HepG2 (cell line): Measurements from ENCODE around the gene MAN1C1. TPM values are rescaled to one million over a fixed set of nuclear protein-coding genes. Genes with fewer than 3 reads are reported as not detected.

Experiments used
- ATAC-seq: fragments of 200-7000 bp; cut with Tn5 transposase; 3 replicates; pipeline ENCODE4 v1.9.1; 2020; ENCODE audit warnings: mild to moderate bottlenecking, moderate library complexity
- BruUV-seq: library from RNA; stranded (reverse); fragments of 400-500 nt; replicated peaks from 2 replicates; lab custom pipeline; 2021; lab: Mats Ljungman, UMichigan
- CTCF ChIA-PET: fragments of 300-600 bp; formaldehyde crosslinking; extraction: SDS; loops from one replicate; lab custom pipeline; 2021; ENCODE audit warnings: low total read pairs, inconsistent platforms, low intra/inter-chr PET ratio; lab: Yijun Ruan, JAX
- POLR2A ChIA-PET: fragments of 350-600 bp; sonication (Branson Sonifier 250); formaldehyde crosslinking; loops from one replicate; lab custom pipeline; 2020; ENCODE audit warnings: antibody characterized with exemption, inconsistent platforms; lab: Yijun Ruan, JAX
- DNase-seq: peaks from one replicate; pipeline ENCODE4 v3.0.0-alpha.2; 2015; ENCODE audit warnings: low spot score
- FAIRE-seq: peaks from 3 replicates; lab custom pipeline; 2011; peaks lifted over from hg19 to GRCh38; lab: Jason Lieb, UNC
- H2AFZ ChIP-seq: one replicate; pipeline ENCODE4 v1.6.1; 2011; ENCODE audit warnings: low read length, inconsistent platforms
- H3K27ac ChIP-seq: fragments of 300-600 bp; 3 replicates; pipeline ENCODE4 v1.8.0; 2011; ENCODE audit warnings: mixed run types, mild to moderate bottlenecking, mixed read lengths, low read length, inconsistent platforms; ENCODE audit not compliant: insufficient read depth; ENCODE audit errors: extremely low read length
- H3K27me3 ChIP-seq, 2 experiments: fragments of 200-600 bp in 1 of 2; 2 replicates in 1 of 2; 3 replicates in 1 of 2; pipeline versions ENCODE4 v1.6.0 to v1.8.0; 2011; ENCODE audit warnings: low read length in 2 of 2, mild to moderate bottlenecking in 2 of 2, moderate library complexity in 2 of 2, inconsistent platforms in 1 of 2; ENCODE audit not compliant: insufficient read depth in 2 of 2, control insufficient read depth in 1 of 2
- H3K36me3 ChIP-seq, 2 experiments: fragments of 200-600 bp in 1 of 2; replicated peaks in 1 of 2; 2 replicates in 1 of 2; 3 replicates in 1 of 2; pipeline versions ENCODE4 v1.5.1 to v1.8.0; 2011; ENCODE audit warnings: low read length in 2 of 2, inconsistent platforms in 1 of 2; ENCODE audit not compliant: insufficient read depth in 2 of 2, control insufficient read depth in 1 of 2
- H3K4me1 ChIP-seq: 2 replicates; pipeline ENCODE4 v1.5.1; 2012; ENCODE audit warnings: low read length, inconsistent platforms; ENCODE audit not compliant: insufficient read depth
- H3K4me2 ChIP-seq: 2 replicates; pipeline ENCODE4 v1.6.0; 2011; ENCODE audit warnings: low read depth, low read length, inconsistent platforms
- H3K4me3 ChIP-seq, 3 experiments: fragments of 200-600 bp in 1 of 3; sonication (generic), shearing (Covaris generic) in 1 of 3; replicated peaks in 1 of 3; 2 replicates each; pipeline ENCODE4 v1.5.1; 2011 to 2016; ENCODE audit warnings: low read length in 3 of 3, inconsistent platforms in 2 of 3, low read depth in 2 of 3, mild to moderate bottlenecking in 2 of 3, control low read depth in 1 of 3, mixed read lengths in 1 of 3; ENCODE audit not compliant: insufficient read depth in 1 of 3
- H3K79me2 ChIP-seq: one replicate; pipeline ENCODE4 v1.6.1; 2011; ENCODE audit warnings: low read length, inconsistent platforms; ENCODE audit not compliant: insufficient read depth
- H3K9ac ChIP-seq: 2 replicates; pipeline ENCODE4 v1.6.0; 2011; ENCODE audit warnings: mild to moderate bottlenecking, low read depth, low read length, inconsistent platforms; ENCODE audit not compliant: insufficient read depth
- H3K9me3 ChIP-seq: 2 replicates; pipeline ENCODE4 v1.5.1; 2012; ENCODE audit warnings: mild to moderate bottlenecking, low read length
- H4K20me1 ChIP-seq: 2 replicates; pipeline ENCODE4 v1.6.0; 2011; ENCODE audit warnings: inconsistent platforms, mild to moderate bottlenecking, low read length, moderate library complexity; ENCODE audit not compliant: insufficient read depth
- CBX1 ChIP-seq: IDR thresholded peaks from one replicate; pipeline ENCODE4 v1.6.1; 2016; ENCODE audit warnings: antibody characterized with exemption, low read depth
- KLF15 ChIP-seq: sonication (generic); formaldehyde crosslinking; IDR thresholded peaks from 2 replicates; pipeline ENCODE4 v1.8.1; 2023; ENCODE audit warnings: borderline replicate concordance, mild to moderate bottlenecking, inconsistent platforms, missing genetic modification reagents, mixed read lengths
- KLF16 ChIP-seq, 2 experiments: sonication (generic) in 1 of 2; formaldehyde crosslinking in 1 of 2; IDR thresholded peaks; 2 replicates each; pipeline versions ENCODE4 v1.6.1 to v1.8.0; 2016 to 2023; ENCODE audit warnings: missing genetic modification reagents in 2 of 2, missing compliant biosample characterization in 1 of 2
- MAFK ChIP-seq, 2 experiments: IDR thresholded peaks in 1 of 2; conservative IDR thresholded peaks in 1 of 2; 2 replicates each; pipeline ENCODE4 v1.6.1; 2011; ENCODE audit warnings: improper control_type of control experiment in 2 of 2, low read length in 2 of 2
- MBNL3 ChIP-seq: fragments of 250-450 bp; sonication (Bioruptor Pico); conservative IDR thresholded peaks from 2 replicates; pipeline ENCODE4 v1.8.0; 2022; ENCODE audit warnings: mild to moderate bottlenecking, inconsistent platforms
- MYC ChIP-seq: sonication (generic); formaldehyde crosslinking; IDR thresholded peaks from 2 replicates; pipeline ENCODE4 v1.9.0; 2021; ENCODE audit warnings: missing genetic modification reagents, borderline replicate concordance
- NFATC3 ChIP-seq: sonication (generic); formaldehyde crosslinking; IDR thresholded peaks from 2 replicates; pipeline ENCODE4 v1.5.1; 2020; ENCODE audit warnings: mild to moderate bottlenecking, missing genetic modification reagents
- POLR2AphosphoS2 ChIP-seq: IDR thresholded peaks from 2 replicates; pipeline ENCODE4 v1.6.1; 2011; ENCODE audit warnings: low read depth, low read length, improper control_type of control experiment
- SKI ChIP-seq: fragments of 450-650 bp; IDR thresholded peaks from one replicate; pipeline ENCODE4 v1.6.1; 2018; ENCODE audit warnings: mild to moderate bottlenecking; ENCODE audit not compliant: partially characterized antibody
- SNAI1 ChIP-seq: sonication (generic); formaldehyde crosslinking; IDR thresholded peaks from 2 replicates; pipeline ENCODE4 v1.5.0; 2020; ENCODE audit warnings: mild to moderate bottlenecking, missing genetic modification reagents, borderline replicate concordance
- THRA ChIP-seq: sonication (generic); formaldehyde crosslinking; IDR thresholded peaks from 2 replicates; pipeline ENCODE4 v1.4.0; 2020; ENCODE audit warnings: missing genetic modification reagents, borderline replicate concordance
- ZFX ChIP-seq: sonication (generic); formaldehyde crosslinking; IDR thresholded peaks from 2 replicates; pipeline ENCODE4 v1.4.0; 2020; ENCODE audit warnings: mild to moderate bottlenecking, low read depth, missing genetic modification reagents, moderate library complexity
- ZNF234 ChIP-seq: sonication (generic); formaldehyde crosslinking; conservative IDR thresholded peaks from 2 replicates; pipeline ENCODE4 v1.5.1; 2020; ENCODE audit warnings: mild to moderate bottlenecking, missing genetic modification reagents
- ZNF3 ChIP-seq: IDR thresholded peaks from 2 replicates; pipeline ENCODE4 v1.7.0; 2017; ENCODE audit warnings: inconsistent platforms
- ZNF44 ChIP-seq: sonication (generic); formaldehyde crosslinking; IDR thresholded peaks from 2 replicates; pipeline ENCODE4 v1.5.1; 2020; ENCODE audit warnings: mild to moderate bottlenecking, missing genetic modification reagents
- ZNF816 ChIP-seq: sonication (generic); formaldehyde crosslinking; IDR thresholded peaks from 2 replicates; pipeline ENCODE4 v1.8.0; 2022; ENCODE audit warnings: missing genetic modification reagents, mild to moderate bottlenecking, borderline replicate concordance
- WGBS: methylation state at CpG from one replicate; pipeline ENCODE4 v1.1.6; 2017; ENCODE audit warnings: low lambda C conversion rate; 5-methylcytosine and 5-hydroxymethylcytosine counted together
- in situ Hi-C: cut with HindIII; loops from 2 replicates; pipeline ENCODE4 v1.10.0; 2017; ENCODE audit warnings: low pct_unique_long_range_greater_than_20kb; ENCODE audit not compliant: extremely low pct_ligation_motif_present
- intact Hi-C: fragments of 100-400 bp; cut with micrococcal nuclease; formaldehyde crosslinking; loops from one replicate; pipeline ENCODE4 v1.10.0; 2022; ENCODE audit not compliant: unreplicated experiment
- polyA plus RNA-seq, 8 experiments: library from polyadenylated mRNA; depleted of rRNA in 3 of 8; stranded (reverse) in 7 of 8; unstranded in 1 of 8; fragments of >200 nt; fragmentation: Illumina TruSeq in 4 of 8; extraction: Trizol in 4 of 8; gene quantifications; 2 replicates each; pipeline versions ENCODE4 v1.2.1 to v1.2.3, GENCODE V29; 2011 to 2016; ENCODE audit warnings: low read depth in 4 of 8, missing spikeins in 1 of 8, mixed read lengths in 1 of 8; ENCODE audit not compliant: insufficient read depth in 1 of 8
- total RNA-seq, 5 experiments: library from RNA; depleted of rRNA; stranded (reverse); fragments of >200 nt; fragmentation: Illumina TruSeq; extraction: Trizol; gene quantifications; 2 replicates each; pipeline ENCODE4 v1.2.3, GENCODE V29; 2016; ENCODE audit warnings: low read depth in 1 of 5
- TF ChIP-seq, protein P1 (sequence below): sonication (generic); formaldehyde crosslinking; IDR thresholded peaks from 2 replicates; pipeline ENCODE4 v1.5.0; 2020; ENCODE audit warnings: missing genetic modification reagents

Gene MAN1C1
- total and polyA plus RNA-seq, 2 of the 13 experiments (the other 11 are each of a cell fraction or from before 2014, with no cell fraction given): 0.18 to 0.49 TPM

GRCh38 chr1:25641931-25642573 lies 25.5 kb downstream of the MAN1C1 start:
- TF ChIP-seq KLF15 (no peak), MAFK (conservative IDR thresholded peaks at IDR 0.05 in 1 of 2, IDR thresholded peaks at IDR 0.05 in 1 of 2; ENCODE audit: low read length in 2 of 2) (0 out of 4 replicates have a peak, but pooled peaks of 1 of the 2 experiments have one; percentile 4), POLR2AphosphoS2 (no peak)
- Histone ChIP-seq H3K9ac (no peak overlapping the region), H3K9me3 (no peaks in the 10 kb centered on the region), H3K4me3 (no peak overlapping the region), H3K27ac (no peak overlapping the region), H3K4me1 (no peaks in the 10 kb centered on the region), H4K20me1 (no peaks in the 10 kb centered on the region), H3K36me3 (no peaks in the 10 kb centered on the region), H3K4me2 (no peak overlapping the region), H3K79me2 (no peaks in the 10 kb centered on the region), H2AFZ (no peak overlapping the region), H3K27me3 (peaks cover 1 to 30% of the 10 kb centered on the region in 2 experiments; a peak in 3 of 5 replicates)
- ChIA-PET POLR2A (no interaction called here), CTCF (no interaction called here)
- intact Hi-C loops: no loop called here
- ATAC-seq (no peak), DNase-seq (no peak), FAIRE-seq (no peak)
- no TSS peak for BruUV-seq
- in situ Hi-C loops: no loop called here
- WGBS: 18% methylated on average over 8 of the region's 8 CpGs

DNA sequence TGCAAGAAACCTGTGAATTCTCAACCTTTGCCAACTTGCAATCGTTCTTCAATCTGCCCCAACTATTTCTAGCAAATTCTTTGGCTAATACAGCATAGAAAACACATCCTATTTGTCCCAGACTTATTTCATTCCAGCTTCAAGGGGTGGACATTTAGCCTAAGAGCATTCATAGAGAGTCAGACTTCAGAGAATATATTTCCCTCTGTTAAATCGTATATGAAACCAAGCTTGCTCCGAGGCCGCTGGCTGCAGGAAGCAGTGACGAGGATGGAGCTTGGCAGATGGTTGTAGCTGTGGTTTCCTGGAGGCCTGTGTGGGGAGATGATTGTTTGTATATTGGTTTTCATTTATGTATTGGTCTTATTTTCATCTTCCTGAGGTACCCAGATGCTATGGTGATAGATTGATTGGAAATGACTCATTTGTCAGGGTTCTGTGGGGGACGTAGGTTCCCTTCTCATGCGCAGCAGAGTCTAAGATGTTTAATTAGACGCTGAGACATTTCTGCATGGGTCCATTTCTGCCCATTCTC lies 26.1 kb downstream of the MAN1C1 start:
- no peak overlapping the region for H2AFZ ChIP-seq
- ATAC-seq (no peak), FAIRE-seq (no peak), DNase-seq (no peak)
- H4K20me1 ChIP-seq: no peaks in the 10 kb centered on the region
- no peaks in the 10 kb centered on the region for H3K4me1 ChIP-seq
- ChIA-PET CTCF (no interaction called here), POLR2A (no interaction called here)
- H3K4me3 ChIP-seq: no peak overlapping the region
- intact Hi-C loops (no loop called here), in situ Hi-C loops (no loop called here)
- no peak overlapping the region for H3K4me2 ChIP-seq
- H3K27ac ChIP-seq: no peak overlapping the region
- no peak overlapping the region for H3K9ac ChIP-seq
- no peaks in the 10 kb centered on the region for H3K79me2 ChIP-seq
- H3K36me3 ChIP-seq: no peaks in the 10 kb centered on the region
- no peaks in the 10 kb centered on the region for H3K9me3 ChIP-seq
- peaks cover 1 to 30% of the 10 kb centered on the region in 2 experiments; a peak in 3 of 5 replicates for H3K27me3 ChIP-seq
- no TSS peak for BruUV-seq
- WGBS: 45% methylated on average over 8 of the region's 8 CpGs
- TF ChIP-seq ZNF816 (no peak), SNAI1 (CRISPR knock-in tag) (no peak), THRA (CRISPR knock-in tag) (no peak), ZNF3 (CRISPR knock-in tag) (no peak), SKI (no peak), NFATC3 (CRISPR knock-in tag) (no peak), ZNF44 (no peak), KLF16 (CRISPR knock-in tag; IDR thresholded peaks at IDR 0.05) (no peak), MBNL3 (CRISPR knock-in tag) (no peak), MYC (CRISPR knock-in tag) (no peak), ZNF234 (CRISPR knock-in tag) (no peak), CBX1 (no peak), ZFX (no peak)
- TF ChIP-seq, protein P1, sequence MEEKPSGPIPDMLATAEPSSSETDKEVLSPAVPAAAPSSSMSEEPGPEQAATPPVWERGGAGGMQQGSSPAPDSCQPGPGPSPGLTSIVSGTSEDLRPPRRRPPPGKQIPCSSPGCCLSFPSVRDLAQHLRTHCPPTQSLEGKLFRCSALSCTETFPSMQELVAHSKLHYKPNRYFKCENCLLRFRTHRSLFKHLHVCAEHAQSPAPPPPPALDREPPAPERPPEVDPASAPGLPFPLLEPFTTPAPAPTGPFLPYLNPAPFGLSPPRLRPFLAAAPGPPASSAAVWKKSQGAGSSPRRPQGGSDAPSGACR (CRISPR knock-in tag): no peak
